Neural cell (in vitro differentiated cells): ENCODE measurements around the gene METTL24. TPM values are rescaled to one million over a fixed set of nuclear protein-coding genes. Genes with fewer than 3 reads are reported as not detected.

Source experiments
- H2AFZ ChIP-seq: fragments of 200-600, 300-800 bp; sonication (generic), shearing (Covaris generic); 2 replicates; pipeline ENCODE4 v1.6.0; 2014; ENCODE audit warnings: low read depth, mild to moderate bottlenecking, antibody characterized with exemption, low read length, moderate library complexity
- H3F3A ChIP-seq: fragments of 200-600 bp; shearing (Covaris generic); 2 replicates; pipeline ENCODE4 v1.6.1; 2016; ENCODE audit warnings: mild to moderate bottlenecking, moderate library complexity, mixed read lengths, antibody characterized with exemption, low read length; ENCODE audit not compliant: insufficient read depth, poor library complexity, severe bottlenecking
- H3K27ac ChIP-seq: fragments of 200-600, 300-800 bp; sonication (generic), shearing (Covaris generic); 2 replicates; pipeline ENCODE4 v1.5.1; 2014; ENCODE audit warnings: mild to moderate bottlenecking, low read length, moderate library complexity
- H3K27me3 ChIP-seq: fragments of 300-800, 200-600 bp; sonication (generic), shearing (Covaris generic); 2 replicates; pipeline ENCODE4 v1.6.0; 2014; ENCODE audit warnings: mild to moderate bottlenecking, low read depth, low read length, moderate library complexity; ENCODE audit not compliant: insufficient read depth
- H3K36me3 ChIP-seq: fragments of 300-800, 200-600 bp; sonication (generic), shearing (Covaris generic); 2 replicates; pipeline ENCODE4 v1.5.1; 2014; ENCODE audit warnings: mild to moderate bottlenecking, antibody characterized with exemption, low read length, moderate library complexity; ENCODE audit not compliant: insufficient read depth
- H3K4me2 ChIP-seq: fragments of 300-800, 200-600 bp; sonication (generic), shearing (Covaris generic); 2 replicates; pipeline ENCODE4 v1.6.0; 2014; ENCODE audit warnings: mild to moderate bottlenecking, low read length
- H3K4me3 ChIP-seq: fragments of 300-800, 200-600 bp; sonication (generic), shearing (Covaris generic); 2 replicates; pipeline ENCODE4 v1.5.1; 2014; ENCODE audit warnings: mild to moderate bottlenecking, low read length, moderate library complexity
- H3K79me2 ChIP-seq: fragments of 200-600 bp; shearing (Covaris generic); replicated peaks from 2 replicates; pipeline ENCODE4 v1.6.0; 2014; ENCODE audit warnings: mild to moderate bottlenecking, low read length, moderate library complexity; ENCODE audit not compliant: insufficient read depth
- H3K9ac ChIP-seq: fragments of 300-800, 200-600 bp; sonication (generic), shearing (Covaris generic); 2 replicates; pipeline ENCODE4 v1.6.1; 2016; ENCODE audit warnings: mild to moderate bottlenecking, low read length, mixed read lengths
- H3K9me2 ChIP-seq: fragments of 200-600 bp; shearing (Covaris generic); 2 replicates; pipeline ENCODE4 v1.6.1; 2016; ENCODE audit warnings: mild to moderate bottlenecking, low read length, mixed read lengths; ENCODE audit not compliant: insufficient read depth
- H3K9me3 ChIP-seq: fragments of 200-600, 300-800 bp; sonication (generic), shearing (Covaris generic); 2 replicates; pipeline ENCODE4 v1.6.1; 2016; ENCODE audit warnings: mild to moderate bottlenecking, mixed run types, low read length, moderate library complexity, mixed read lengths
- H4K20me1 ChIP-seq: fragments of 200-600 bp; shearing (Covaris generic); 2 replicates; pipeline ENCODE4 v1.6.1; 2016; ENCODE audit warnings: mild to moderate bottlenecking, mixed run types; ENCODE audit not compliant: insufficient read depth
- CTCF ChIP-seq: fragments of 450-650 bp; IDR thresholded peaks from 2 replicates; pipeline ENCODE4 v1.5.1; 2014; ENCODE audit warnings: antibody characterized with exemption, mild to moderate bottlenecking, moderate library complexity; ENCODE audit not compliant: poor library complexity, severe bottlenecking
- EP300 ChIP-seq: fragments of 450-650 bp; conservative IDR thresholded peaks from 2 replicates; pipeline ENCODE4 v1.6.1; 2014; ENCODE audit warnings: antibody characterized with exemption, mild to moderate bottlenecking, moderate library complexity; ENCODE audit not compliant: poor library complexity, severe bottlenecking
- EZH2 ChIP-seq: fragments of 200-600, 300-800 bp; shearing (Covaris generic), sonication (generic); IDR thresholded peaks from 2 replicates; pipeline ENCODE4 v1.6.1; 2014; ENCODE audit warnings: antibody characterized with exemption, low read length, borderline replicate concordance, mild to moderate bottlenecking; ENCODE audit not compliant: insufficient read depth, poor library complexity, severe bottlenecking
- MXI1 ChIP-seq: fragments of 450-650 bp; conservative IDR thresholded peaks from 2 replicates; pipeline ENCODE4 v1.6.1; 2014; ENCODE audit warnings: antibody characterized with exemption, mild to moderate bottlenecking; ENCODE audit not compliant: poor library complexity, severe bottlenecking
- POLR2AphosphoS5 ChIP-seq: IDR thresholded peaks from 2 replicates; pipeline ENCODE4 v1.6.1; 2012
- RAD21 ChIP-seq: fragments of 450-650 bp; conservative IDR thresholded peaks from 2 replicates; pipeline ENCODE4 v1.6.1; 2014; ENCODE audit warnings: antibody characterized with exemption, mild to moderate bottlenecking, moderate library complexity
- REST ChIP-seq: IDR thresholded peaks from 2 replicates; pipeline ENCODE4 v1.6.1; 2012; ENCODE audit warnings: borderline replicate concordance
- SMC3 ChIP-seq: fragments of 450-650 bp; conservative IDR thresholded peaks from 2 replicates; pipeline ENCODE4 v1.6.1; 2014; ENCODE audit warnings: antibody characterized with exemption, mild to moderate bottlenecking, moderate library complexity; ENCODE audit not compliant: poor library complexity
- TAF1 ChIP-seq: IDR thresholded peaks from 2 replicates; pipeline ENCODE4 v1.6.1; 2012; ENCODE audit warnings: low read depth
- polyA plus RNA-seq: library from polyadenylated mRNA; depleted of rRNA; stranded (reverse); fragments of >200 nt; gene quantifications from 2 replicates; pipeline ENCODE4 v1.2.3, GENCODE V29; 2014

Gene METTL24
- polyA plus RNA-seq, 1 donor from 2014 or later, result not detected

- Histone ChIP-seq H3K79me2 (no peaks in the 10 kb centered on the region), H3K4me3 (no peak overlapping the region), H3K27me3 (no peaks in the 10 kb centered on the region), H2AFZ (no peak overlapping the region), H3K9ac (no peak overlapping the region), H3K36me3 (no peaks in the 10 kb centered on the region), H4K20me1 (no peaks in the 10 kb centered on the region), H3K9me2 (no peaks in the 10 kb centered on the region), H3F3A (no peaks in the 10 kb centered on the region), H3K4me2 (no peak overlapping the region), H3K27ac (no peak overlapping the region), H3K9me3 (no peaks in the 10 kb centered on the region)
- no peak for TF ChIP-seq EZH2
- no peak for TF ChIP-seq EP300
- no peak for TF ChIP-seq SMC3
- no peak for TF ChIP-seq POLR2AphosphoS5
- no peak for TF ChIP-seq MXI1
- TF ChIP-seq CTCF, result no peak
- no peak for TF ChIP-seq TAF1
- TF ChIP-seq REST, result no peak
- no peak for TF ChIP-seq RAD21
These were observed 102.9 kb downstream of the METTL24 start for GRCh38 chr6:110255211-110255750.

GRCh38 chr6:110250838-110251237, 107.3 kb downstream of the METTL24 start:
- Histone ChIP-seq H2AFZ (no peak overlapping the region), H3K36me3 (no peaks in the 10 kb centered on the region), H3K4me2 (no peak overlapping the region), H3K9ac (no peak overlapping the region), H3K9me2 (no peaks in the 10 kb centered on the region), H3K9me3 (no peaks in the 10 kb centered on the region), H3F3A (no peaks in the 10 kb centered on the region), H4K20me1 (no peaks in the 10 kb centered on the region), H3K27ac (no peak overlapping the region), H3K27me3 (no peaks in the 10 kb centered on the region), H3K79me2 (no peaks in the 10 kb centered on the region), H3K4me3 (no peak overlapping the region)
- no peak for TF ChIP-seq EZH2
- TF ChIP-seq CTCF, result no peak
- TF ChIP-seq REST, result no peak
- no peak for TF ChIP-seq EP300
- TF ChIP-seq POLR2AphosphoS5, result no peak
- no peak for TF ChIP-seq RAD21
- TF ChIP-seq MXI1, result no peak
- no peak for TF ChIP-seq SMC3
- no peak for TF ChIP-seq TAF1
